ENCODE data around the gene ERAP2.

Gene ERAP2

DNA sequence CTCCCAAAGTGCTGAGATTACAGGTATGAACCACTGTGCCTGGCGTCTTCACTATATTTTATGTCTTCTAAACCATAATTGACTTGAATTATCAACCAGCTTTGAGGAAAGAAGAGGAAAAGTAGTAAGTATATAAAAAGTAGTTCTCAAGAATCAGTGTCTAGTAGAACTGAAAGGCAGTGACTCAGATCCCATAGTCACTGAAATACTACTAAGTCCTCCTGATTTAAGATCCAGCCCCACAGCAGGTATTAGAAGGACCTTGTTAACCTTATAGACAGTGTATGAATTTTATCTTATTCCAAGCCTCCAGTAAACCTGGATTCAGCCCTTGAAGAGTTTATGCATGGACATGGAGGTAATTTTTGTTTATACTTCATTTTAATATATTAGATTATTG lies 91.1 kb downstream of the ERAP2 start:
- TF ChIP-seq CTCF (IDR thresholded peaks at IDR 0.05; ENCODE audit: low read depth, low read length, missing control alignments) = no peak
- DNase-seq (ENCODE audit: extremely low read depth, low read depth) = no peak
- no peak overlapping the region for H3K4me3 ChIP-seq (replicated peaks; ENCODE audit: low read depth, low read length)

DNA sequence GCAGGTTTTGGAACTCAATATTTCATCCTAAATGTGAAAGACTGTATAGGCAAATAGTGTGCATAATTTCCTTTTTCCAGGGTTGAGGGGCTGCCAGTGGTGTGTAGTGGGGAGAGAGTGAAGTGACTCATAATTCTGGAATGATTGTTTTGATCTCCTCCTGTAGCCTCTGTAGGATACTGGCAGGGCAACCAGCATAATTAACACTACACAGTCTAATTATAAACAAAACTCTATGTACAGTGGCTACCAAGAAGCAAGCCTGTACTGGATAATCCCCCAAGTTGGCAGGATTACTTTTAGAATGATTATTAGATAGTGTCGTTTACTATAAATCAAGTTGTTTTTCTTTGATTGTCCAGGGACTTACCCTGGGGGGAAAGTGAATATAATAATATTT lies 91.8 kb downstream of the ERAP2 start:
- DNase-seq (ENCODE audit: extremely low read depth, low read depth) = peak; percentile 21

DNA sequence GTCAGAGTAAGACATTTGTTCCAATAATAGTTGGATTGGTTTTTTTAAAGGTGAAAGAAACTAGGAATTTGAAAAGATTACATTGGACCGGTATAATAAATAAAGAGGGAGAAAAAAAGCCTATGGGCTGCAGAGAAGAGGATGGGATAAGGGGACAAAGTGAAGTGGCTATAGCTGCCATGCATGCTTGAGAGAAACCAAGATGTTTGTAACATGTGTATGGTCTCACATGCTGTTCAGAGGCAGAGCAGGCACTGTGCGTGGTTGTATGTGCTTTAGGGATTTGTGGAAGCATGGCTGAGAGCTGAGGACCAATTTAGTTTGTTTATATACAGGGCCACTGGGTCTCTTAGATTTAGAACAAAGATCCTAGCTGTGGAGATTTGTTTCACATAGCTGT lies 92.3 kb downstream of the ERAP2 start:
- peak; percentile 12 for DNase-seq (ENCODE audit: extremely low read depth, low read depth)
- H3K4me3 ChIP-seq (replicated peaks; ENCODE audit: low read depth, low read length) = no peak overlapping the region
- no peak for TF ChIP-seq CTCF (IDR thresholded peaks at IDR 0.05; ENCODE audit: low read depth, low read length, missing control alignments)

More for the DNA sequence above, 91.8 kb downstream of the ERAP2 start:
- no peak for TF ChIP-seq CTCF (IDR thresholded peaks at IDR 0.05; ENCODE audit: low read depth, low read length, missing control alignments)
- H3K4me3 ChIP-seq (replicated peaks; ENCODE audit: low read depth, low read length) = no peak overlapping the region

Data from HFF-Myc (cell line).